Karpas-422 (cell line): Measurements from ENCODE around the gene TMEM94. TPM values are rescaled to one million over a fixed set of nuclear protein-coding genes. Genes with fewer than 3 reads are reported as not detected.

Source experiments
- DNase-seq: peaks from one replicate; pipeline ENCODE4 v3.0.0-alpha.2; 2015
- H2AFZ ChIP-seq: fragments of 200-600 bp; sonication (generic); 2 replicates; pipeline ENCODE4 v1.6.1; 2014; ENCODE audit warnings: antibody characterized with exemption, low read length, mixed read lengths
- H3K27ac ChIP-seq: fragments of 200-600 bp; sonication (generic); 2 replicates; pipeline ENCODE4 v1.5.1; 2014; ENCODE audit warnings: mild to moderate bottlenecking, low read length, moderate library complexity
- H3K27me3 ChIP-seq: fragments of 200-600 bp; sonication (generic); 2 replicates; pipeline ENCODE4 v1.6.1; 2014; ENCODE audit warnings: low read length, mixed read lengths
- H3K36me3 ChIP-seq: fragments of 200-600 bp; sonication (generic); 2 replicates; pipeline ENCODE4 v1.6.1; 2014; ENCODE audit warnings: low read length, mixed read lengths; ENCODE audit not compliant: insufficient read depth
- H3K4me1 ChIP-seq: fragments of 200-600 bp; sonication (generic); 2 replicates; pipeline ENCODE4 v1.6.1; 2014; ENCODE audit warnings: mild to moderate bottlenecking, low read length, mixed read lengths
- H3K4me2 ChIP-seq: fragments of 200-600 bp; sonication (generic); 2 replicates; pipeline ENCODE4 v1.6.1; 2014; ENCODE audit warnings: low read length, low read depth, mild to moderate bottlenecking; ENCODE audit not compliant: poor library complexity, severe bottlenecking
- H3K4me3 ChIP-seq: fragments of 200-600 bp; sonication (generic); 2 replicates; pipeline ENCODE4 v1.5.1; 2014; ENCODE audit warnings: mild to moderate bottlenecking, antibody characterized with exemption, low read length, mixed read lengths
- H3K79me2 ChIP-seq: fragments of 200-600 bp; sonication (generic); 2 replicates; pipeline ENCODE4 v1.6.1; 2014; ENCODE audit warnings: mild to moderate bottlenecking, low read length, mixed read lengths
- H3K9ac ChIP-seq: fragments of 200-600 bp; sonication (generic); 2 replicates; pipeline ENCODE4 v1.6.0; 2014; ENCODE audit warnings: low read length
- H3K9me2 ChIP-seq: fragments of 200-600 bp; sonication (generic), shearing (Covaris generic); replicated peaks from 2 replicates; pipeline ENCODE4 v1.6.0; 2014; ENCODE audit warnings: mild to moderate bottlenecking, low read length, moderate library complexity; ENCODE audit not compliant: insufficient read depth
- H3K9me3 ChIP-seq: fragments of 300-700, 200-600 bp; sonication (generic); 2 replicates; pipeline ENCODE4 v1.6.1; 2014; ENCODE audit warnings: low read length, mixed read lengths
- H4K20me1 ChIP-seq: fragments of 200-600 bp; sonication (generic); 2 replicates; pipeline ENCODE4 v1.6.1; 2014; ENCODE audit warnings: mild to moderate bottlenecking, antibody characterized with exemption, low read length, low read depth; ENCODE audit not compliant: insufficient read depth
- small RNA-seq: library from RNA; depleted of rRNA; stranded (forward); fragments of <200 nt; gene quantifications from one replicate; pipeline ENCODE3, GENCODE V24; 2014
- total RNA-seq: library from RNA; depleted of rRNA; stranded (reverse); fragments of >200 nt; shearing (Covaris generic); gene quantifications from 2 replicates; pipeline ENCODE4 v1.2.3, GENCODE V29; 2014; ENCODE audit warnings: low replicate concordance; rRNA removed

The TMEM94 gene
- total RNA-seq, 1 experiment from 2014 or later = 20.5 TPM

DNA sequence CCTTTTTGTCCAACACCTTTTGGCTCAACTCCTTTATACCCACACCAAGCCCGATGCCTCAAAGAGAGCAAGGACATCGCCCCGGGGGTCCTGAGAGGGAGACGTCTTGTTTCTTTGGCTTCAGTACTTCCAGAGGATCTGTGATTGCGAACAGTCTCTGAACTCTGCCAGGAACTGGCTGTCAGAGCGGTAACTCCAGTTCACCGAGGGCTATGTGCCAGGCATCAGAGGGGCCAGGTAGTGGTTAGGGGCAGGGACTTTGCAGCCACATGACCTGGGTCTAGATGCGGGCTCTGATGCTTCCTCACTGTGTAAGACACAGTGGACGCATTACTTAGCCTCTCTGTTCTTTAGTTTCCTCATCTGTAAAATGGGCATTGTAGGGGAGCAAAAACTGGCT, 90.7 kb downstream of the TMEM94 start:
- Histone ChIP-seq H3K9me2 (no peaks in the 10 kb centered on the region), H3K79me2 (no peaks in the 10 kb centered on the region), H3K4me2 (no peak overlapping the region), H3K36me3 (no peaks in the 10 kb centered on the region), H3K9me3 (no peaks in the 10 kb centered on the region), H2AFZ (no peak overlapping the region), H3K27me3 (no peaks in the 10 kb centered on the region), H3K4me1 (no peaks in the 10 kb centered on the region), H3K4me3 (no peak overlapping the region), H3K9ac (no peak overlapping the region), H3K27ac (no peak overlapping the region), H4K20me1 (no peaks in the 10 kb centered on the region)
- DNase-seq = no peak

GRCh38 chr17:75548813-75549212, 92.4 kb downstream of the TMEM94 start:
- Histone ChIP-seq H3K79me2 (no peaks in the 10 kb centered on the region), H3K4me1 (no peaks in the 10 kb centered on the region), H3K9me2 (no peaks in the 10 kb centered on the region), H3K4me2 (no peak overlapping the region), H3K9ac (no peak overlapping the region), H3K27me3 (no peaks in the 10 kb centered on the region), H2AFZ (no peak overlapping the region), H3K9me3 (no peaks in the 10 kb centered on the region), H3K4me3 (no peak overlapping the region), H3K27ac (no peak overlapping the region), H3K36me3 (no peaks in the 10 kb centered on the region), H4K20me1 (no peaks in the 10 kb centered on the region)
- no peak for DNase-seq

Small RNAs within 50 kb of the gene (small RNA-seq; reads per million reads assigned to genes)
- gene RF00019 (not detected), gene RNU6-938P (not detected)

Other genes starting within 250 kb of the TMEM94 start
- gene GGA3, start 195.0 kb upstream of the TMEM94 start, total RNA-seq = 23.4 and 45.1 TPM in 2 replicates
- gene MRPS7, start 194.8 kb upstream of the TMEM94 start, total RNA-seq = 48.8 and 58.7 TPM in 2 replicates
- 44.4 and 63.3 TPM in 2 replicates for gene MIF4GD, start 185.4 kb upstream of the TMEM94 start, total RNA-seq
- 36.5 and 43.1 TPM in 2 replicates for gene SLC25A19, start 167.2 kb upstream of the TMEM94 start, total RNA-seq
- 106 and 193 TPM in 2 replicates for gene GRB2, start 51.0 kb upstream of the TMEM94 start, total RNA-seq
- gene CASKIN2, start 58.9 kb downstream of the TMEM94 start, total RNA-seq = not detected in 2 replicates
- 25.5 and 42.8 TPM in 2 replicates for gene TSEN54, start 59.9 kb downstream of the TMEM94 start, total RNA-seq
- 6.1 and 7.6 TPM in 2 replicates for gene LLGL2, start 69.1 kb downstream of the TMEM94 start, total RNA-seq
- gene MYO15B, start 131.2 kb downstream of the TMEM94 start, total RNA-seq = 3.8 and 8.0 TPM in 2 replicates
- gene SMIM5, start 176.8 kb downstream of the TMEM94 start, total RNA-seq = not detected in 2 replicates
- 29.4 and 68.7 TPM in 2 replicates for gene RECQL5, start 210.5 kb downstream of the TMEM94 start, total RNA-seq
- 26.5 and 49.2 TPM in 2 replicates for gene SAP30BP, start 210.7 kb downstream of the TMEM94 start, total RNA-seq